GM18520 (cell line): ENCODE data around the gene TRIP6.
"Not testable (repeated sequence)": the region's sequence is repeated elsewhere in the genome, so short reads cannot be mapped to it uniquely, and the experiment has no call there.

Experiments
- ATAC-seq: cut with Tn5 transposase; IDR thresholded peaks from one replicate; pipeline ENCODE4 v1.9.1; 2021; ENCODE audit not compliant: unreplicated experiment

TRIP6 gene

GRCh38 chr7:100910443-100910842, 43.3 kb downstream of the TRIP6 start:
- not testable (repeated sequence) for ATAC-seq

GRCh38 chr7:100911484-100911883, 44.3 kb downstream of the TRIP6 start:
- ATAC-seq: no peak

GRCh38 chr7:100914208-100914878, 47.2 kb downstream of the TRIP6 start:
- no peak for ATAC-seq

- no peak for ATAC-seq
Observed at GRCh38 chr7:100914879-100915447, 47.8 kb downstream of the TRIP6 start.

- not testable (repeated sequence) for ATAC-seq
Observed at GRCh38 chr7:100919335-100919734, 52.1 kb downstream of the TRIP6 start.

GRCh38 chr7:100919779-100920437, 52.7 kb downstream of the TRIP6 start:
- ATAC-seq: not testable (repeated sequence)

GRCh38 chr7:100921039-100921438, 53.9 kb downstream of the TRIP6 start:
- no peak for ATAC-seq
